Measurements from ENCODE around the gene VAMP4.

DNA sequence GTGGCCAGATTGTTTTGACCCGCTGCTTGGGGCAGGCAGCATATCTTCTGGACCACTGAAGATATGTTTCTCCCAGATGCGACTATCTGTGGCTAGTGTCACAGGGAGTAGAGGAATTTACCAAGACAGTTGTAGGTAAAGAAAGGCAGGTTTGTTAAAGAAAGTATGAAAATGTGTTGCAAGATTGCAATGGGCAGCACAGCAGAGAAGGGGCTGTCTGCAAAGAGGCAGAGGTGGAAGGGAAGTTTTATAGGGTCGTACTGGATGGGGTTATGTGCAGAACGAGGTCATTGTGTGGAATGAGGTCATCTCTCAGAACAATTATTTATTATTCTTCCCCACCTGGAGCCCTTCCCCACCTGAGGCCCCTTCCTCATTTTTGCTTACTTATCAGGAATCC, 15.0 kb upstream of the VAMP4 start:
- TF ChIP-seq, protein P1, sequence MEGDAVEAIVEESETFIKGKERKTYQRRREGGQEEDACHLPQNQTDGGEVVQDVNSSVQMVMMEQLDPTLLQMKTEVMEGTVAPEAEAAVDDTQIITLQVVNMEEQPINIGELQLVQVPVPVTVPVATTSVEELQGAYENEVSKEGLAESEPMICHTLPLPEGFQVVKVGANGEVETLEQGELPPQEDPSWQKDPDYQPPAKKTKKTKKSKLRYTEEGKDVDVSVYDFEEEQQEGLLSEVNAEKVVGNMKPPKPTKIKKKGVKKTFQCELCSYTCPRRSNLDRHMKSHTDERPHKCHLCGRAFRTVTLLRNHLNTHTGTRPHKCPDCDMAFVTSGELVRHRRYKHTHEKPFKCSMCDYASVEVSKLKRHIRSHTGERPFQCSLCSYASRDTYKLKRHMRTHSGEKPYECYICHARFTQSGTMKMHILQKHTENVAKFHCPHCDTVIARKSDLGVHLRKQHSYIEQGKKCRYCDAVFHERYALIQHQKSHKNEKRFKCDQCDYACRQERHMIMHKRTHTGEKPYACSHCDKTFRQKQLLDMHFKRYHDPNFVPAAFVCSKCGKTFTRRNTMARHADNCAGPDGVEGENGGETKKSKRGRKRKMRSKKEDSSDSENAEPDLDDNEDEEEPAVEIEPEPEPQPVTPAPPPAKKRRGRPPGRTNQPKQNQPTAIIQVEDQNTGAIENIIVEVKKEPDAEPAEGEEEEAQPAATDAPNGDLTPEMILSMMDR (IDR thresholded peaks at IDR 0.05; ENCODE audit: low read length) = no peak
- TF ChIP-seq EZH2 (optimal IDR thresholded peaks at IDR 0.05; ENCODE audit: low read depth, low read length) (no peak), EZH2phosphoT487 (IDR thresholded peaks at IDR 0.05; ENCODE audit: low read length) (no peak)

Measured in MM.1S (cell line).